Type B pancreatic cell (in vitro differentiated cells): ENCODE data around the gene ZNF628. TPM values are rescaled to one million over a fixed set of nuclear protein-coding genes. Genes with fewer than 3 reads are reported as not detected.
A peak's percentile ranks its signal among the peaks of the same experiment; 100 is the strongest.

Source experiments
- DNase-seq: peaks from one replicate; pipeline ENCODE4 v3.0.0; 2021; ENCODE audit warnings: mixed read lengths; ENCODE audit not compliant: unreplicated experiment; ENCODE audit errors: extremely low spot score
- H3K27ac Mint-ChIP-seq: 2 replicates; pipeline ENCODE4 v1.8.0; 2021; ENCODE audit warnings: mild to moderate bottlenecking, mixed read lengths
- H3K27me3 Mint-ChIP-seq: 2 replicates; pipeline ENCODE4 v1.8.0; 2021; ENCODE audit warnings: mixed read lengths
- H3K36me3 Mint-ChIP-seq: 2 replicates; pipeline ENCODE4 v1.8.0; 2021; ENCODE audit warnings: mixed read lengths
- H3K4me1 Mint-ChIP-seq: one replicate; pipeline ENCODE4 v1.8.0; 2021; ENCODE audit warnings: mixed read lengths; ENCODE audit not compliant: unreplicated experiment
- H3K4me3 Mint-ChIP-seq: 2 replicates; pipeline ENCODE4 v1.8.0; 2021; ENCODE audit warnings: mild to moderate bottlenecking, mixed read lengths
- H3K9me3 Mint-ChIP-seq: 2 replicates; pipeline ENCODE4 v1.8.0; 2021; ENCODE audit warnings: mixed read lengths
- total RNA-seq: library from RNA; stranded (reverse); gene quantifications from 2 replicates; pipeline ENCODE4 v1.2.1, GENCODE V29; 2021; ENCODE audit warnings: low replicate concordance
- TF ChIP-seq, protein P1 (sequence below): fragments of 200-600 bp; sonication (generic); conservative IDR thresholded peaks from 2 replicates; pipeline ENCODE4 v1.5.0; 2021; ENCODE audit warnings: antibody characterized with exemption, mild to moderate bottlenecking

ZNF628 gene
- total RNA-seq, 1 donor from 2014 or later: 10.3 TPM

DNA sequence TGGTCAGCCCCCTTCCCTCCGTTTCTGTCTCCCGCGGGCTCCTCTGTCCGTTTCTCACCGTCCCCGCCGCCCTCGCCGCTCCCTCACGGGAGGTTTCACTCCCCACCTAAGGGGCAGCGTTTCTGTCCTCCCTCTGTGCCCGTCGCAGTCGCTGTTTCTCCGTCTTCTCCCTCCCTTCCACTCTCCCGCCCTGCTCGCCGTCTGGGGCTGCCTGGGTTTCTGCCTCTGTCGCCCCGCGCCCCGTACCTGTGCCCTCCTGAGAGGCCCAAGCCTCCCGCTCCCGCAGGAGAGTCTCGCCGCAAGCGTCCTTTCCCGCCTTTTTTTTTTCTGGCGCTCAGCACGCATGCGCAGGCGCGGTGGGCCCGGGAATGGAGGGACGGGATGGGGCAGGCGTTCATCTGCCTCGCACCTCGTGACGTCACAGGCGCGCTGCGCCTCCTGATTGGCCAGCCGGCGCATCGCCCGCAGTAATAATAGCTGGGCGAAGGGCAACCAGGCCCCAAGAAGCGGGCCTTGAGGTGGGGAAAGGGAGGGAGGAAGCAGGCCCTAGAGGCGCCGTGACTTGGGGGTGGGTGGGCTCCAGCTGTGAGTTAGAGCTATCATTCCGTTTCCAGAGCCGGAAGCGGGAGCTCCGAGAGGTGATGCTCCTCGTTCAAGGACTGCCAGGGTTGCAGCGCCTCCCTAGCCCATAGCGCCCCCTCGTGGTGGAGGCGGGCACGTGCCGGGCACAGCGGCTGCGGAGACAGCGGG lies 27.3 kb downstream of the ZNF628 start:
- Mint-ChIP-seq H3K27me3 (peaks cover 23% of the 10 kb centered on the region), H3K4me1 (no peaks in the 10 kb centered on the region), H3K36me3 (no peaks in the 10 kb centered on the region)

DNA sequence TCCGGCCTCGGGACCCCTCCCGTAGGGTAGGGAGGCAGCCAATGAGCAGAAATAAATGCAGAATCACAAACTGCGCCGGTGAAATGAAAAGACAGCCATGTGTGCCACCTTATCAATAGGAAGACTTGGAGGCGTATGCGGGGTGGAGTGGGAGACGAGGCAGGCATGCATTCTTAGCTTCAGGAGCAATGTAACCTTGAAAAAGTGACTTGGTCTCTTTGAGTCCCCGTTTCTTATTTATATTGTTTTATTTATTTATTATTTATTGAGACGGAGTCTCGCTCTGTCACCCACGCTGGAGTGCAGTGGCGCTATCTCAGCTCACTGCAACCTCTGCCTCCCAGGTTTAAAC lies 27.8 kb downstream of the ZNF628 start:
- Mint-ChIP-seq H3K4me3 (peak overlapping the region; percentile 72), H3K36me3 (no peaks in the 10 kb centered on the region), H3K27ac (no peak overlapping the region), H3K27me3 (peaks cover 22% of the 10 kb centered on the region), H3K4me1 (no peaks in the 10 kb centered on the region), H3K9me3 (no peaks in the 10 kb centered on the region)
- DNase-seq: no peak
- TF ChIP-seq, protein P1, sequence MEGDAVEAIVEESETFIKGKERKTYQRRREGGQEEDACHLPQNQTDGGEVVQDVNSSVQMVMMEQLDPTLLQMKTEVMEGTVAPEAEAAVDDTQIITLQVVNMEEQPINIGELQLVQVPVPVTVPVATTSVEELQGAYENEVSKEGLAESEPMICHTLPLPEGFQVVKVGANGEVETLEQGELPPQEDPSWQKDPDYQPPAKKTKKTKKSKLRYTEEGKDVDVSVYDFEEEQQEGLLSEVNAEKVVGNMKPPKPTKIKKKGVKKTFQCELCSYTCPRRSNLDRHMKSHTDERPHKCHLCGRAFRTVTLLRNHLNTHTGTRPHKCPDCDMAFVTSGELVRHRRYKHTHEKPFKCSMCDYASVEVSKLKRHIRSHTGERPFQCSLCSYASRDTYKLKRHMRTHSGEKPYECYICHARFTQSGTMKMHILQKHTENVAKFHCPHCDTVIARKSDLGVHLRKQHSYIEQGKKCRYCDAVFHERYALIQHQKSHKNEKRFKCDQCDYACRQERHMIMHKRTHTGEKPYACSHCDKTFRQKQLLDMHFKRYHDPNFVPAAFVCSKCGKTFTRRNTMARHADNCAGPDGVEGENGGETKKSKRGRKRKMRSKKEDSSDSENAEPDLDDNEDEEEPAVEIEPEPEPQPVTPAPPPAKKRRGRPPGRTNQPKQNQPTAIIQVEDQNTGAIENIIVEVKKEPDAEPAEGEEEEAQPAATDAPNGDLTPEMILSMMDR: no peak

More for the DNA sequence above, 27.3 kb downstream of the ZNF628 start:
- peak; percentile 93 for DNase-seq
- Mint-ChIP-seq H3K9me3 (no peaks in the 10 kb centered on the region), H3K27ac (no peak overlapping the region), H3K4me3 (peak overlapping the region; percentile 72)
- TF ChIP-seq, protein P1: peak; percentile 99

DNA sequence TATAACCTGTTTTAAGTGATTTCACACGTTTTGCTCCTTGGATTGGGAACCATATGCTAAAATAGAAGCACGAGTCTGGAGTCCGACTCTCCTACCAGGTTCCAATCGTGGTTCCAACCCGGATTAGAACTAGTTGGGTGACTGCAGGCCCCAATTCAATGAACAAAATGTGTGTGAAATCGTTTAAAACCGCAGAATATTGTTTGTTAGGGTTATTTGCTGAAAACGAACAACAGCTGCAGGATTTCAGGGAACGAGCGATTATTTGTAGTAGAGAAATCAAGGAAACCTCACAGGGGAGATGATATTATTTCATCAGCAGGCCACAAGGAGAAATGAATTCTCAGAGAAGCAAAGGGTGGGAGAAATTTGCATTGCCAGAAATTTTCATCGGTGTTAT lies 28.6 kb downstream of the ZNF628 start:
- H3K36me3 Mint-ChIP-seq: no peaks in the 10 kb centered on the region

DNA sequence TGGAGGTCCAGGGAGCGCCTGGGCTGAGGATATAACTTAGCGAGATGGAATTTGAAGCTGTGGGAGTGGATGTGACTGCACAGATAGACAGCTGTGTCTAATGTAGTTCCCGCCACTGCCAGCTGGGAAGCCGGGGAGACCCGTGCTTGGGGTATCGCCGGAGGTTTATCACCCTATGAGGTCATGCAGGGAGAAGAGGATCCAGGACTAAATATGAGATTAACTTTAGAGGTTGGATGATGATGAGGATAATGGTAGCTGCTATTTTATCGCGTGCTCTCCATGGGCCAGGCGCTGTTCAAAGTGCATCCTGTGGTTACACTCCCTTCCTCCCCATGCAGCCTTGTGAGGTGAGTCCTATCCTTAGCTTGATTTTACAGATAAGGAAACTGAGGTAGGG lies 31.7 kb downstream of the ZNF628 start:
- Mint-ChIP-seq H3K4me3 (no peak overlapping the region), H3K27me3 (peaks cover 29% of the 10 kb centered on the region), H3K9me3 (no peaks in the 10 kb centered on the region), H3K27ac (no peak overlapping the region), H3K4me1 (no peaks in the 10 kb centered on the region), H3K36me3 (no peaks in the 10 kb centered on the region)
- DNase-seq: no peak
- TF ChIP-seq, protein P1: no peak

More for the DNA sequence above, 28.6 kb downstream of the ZNF628 start:
- Mint-ChIP-seq H3K27me3 (peaks cover 22% of the 10 kb centered on the region), H3K4me1 (no peaks in the 10 kb centered on the region), H3K27ac (no peak overlapping the region), H3K4me3 (no peak overlapping the region), H3K9me3 (no peaks in the 10 kb centered on the region)
- DNase-seq: no peak
- TF ChIP-seq, protein P1: no peak

DNA sequence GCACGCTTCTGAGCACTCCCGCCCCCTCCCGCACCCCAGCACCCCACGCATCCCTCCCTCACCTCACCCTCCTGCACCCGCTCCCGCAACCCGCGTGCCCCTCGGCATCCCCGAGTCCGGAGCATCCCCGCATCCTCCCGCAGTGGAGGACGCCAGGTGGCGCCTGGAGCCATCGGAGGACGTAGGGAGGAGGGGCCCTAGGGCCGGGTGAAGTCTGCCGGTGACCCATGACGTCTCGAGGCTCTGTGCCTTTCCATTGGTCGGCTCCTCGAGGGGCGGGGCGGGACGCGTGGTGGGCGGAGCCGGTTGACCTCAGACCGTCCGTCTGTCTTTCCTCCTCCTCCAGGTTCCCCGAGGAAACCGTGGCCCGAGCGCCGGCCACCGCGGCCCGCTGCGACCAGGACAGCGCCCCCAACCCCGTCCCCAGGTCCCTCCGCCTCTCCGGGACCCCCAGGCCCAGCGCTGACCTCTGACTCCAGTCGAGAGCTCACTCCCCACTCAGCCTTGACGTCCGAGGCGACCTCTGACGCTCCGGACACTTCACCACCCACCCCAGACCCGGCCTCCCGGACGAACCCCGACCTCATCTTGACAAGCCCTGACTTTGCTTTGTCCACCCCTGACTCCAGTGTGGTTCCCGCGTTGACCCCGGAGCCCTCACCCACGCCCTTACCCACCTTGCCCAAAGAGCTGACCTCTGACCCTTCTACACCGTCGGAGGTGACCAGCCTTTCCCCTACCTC lies 40.6 kb downstream of the ZNF628 start:
- Mint-ChIP-seq H3K36me3 (no peaks in the 10 kb centered on the region), H3K4me1 (peaks cover 3% of the 10 kb centered on the region), H3K27me3 (peaks cover 8% of the 10 kb centered on the region), H3K27ac (peak overlapping the region; percentile 77), H3K4me3 (peak overlapping the region; percentile 86), H3K9me3 (no peaks in the 10 kb centered on the region)
- DNase-seq: peak; percentile 96
- TF ChIP-seq, protein P1: peak; percentile 82
